Calu3 (cell line): ENCODE data around the gene LPAR3. TPM values are rescaled to one million over a fixed set of nuclear protein-coding genes. Genes with fewer than 3 reads are reported as not detected.
"Not testable (repeated sequence)": the region's sequence is repeated elsewhere in the genome, so short reads cannot be mapped to it uniquely, and the experiment has no call there.

Source experiments
- BruUV-seq: library from RNA; stranded (reverse); fragments of 400-500 nt; replicated peaks from 2 replicates; lab custom pipeline; 2021; lab: Mats Ljungman, UMichigan
- CTCF ChIA-PET: fragments of 300-600 bp; sonication (Branson Sonifier 250); formaldehyde crosslinking; loops from one replicate; lab custom pipeline; 2022; ENCODE audit warnings: antibody characterized with exemption; lab: Charles Lee
- DNase-seq: peaks from one replicate; pipeline ENCODE4 v3.0.0; 2022
- H3K27ac Mint-ChIP-seq: one replicate; pipeline ENCODE4 v1.8.0; 2022; ENCODE audit warnings: mixed read lengths; ENCODE audit not compliant: unreplicated experiment
- H3K27me3 Mint-ChIP-seq: one replicate; pipeline ENCODE4 v1.8.0; 2022; ENCODE audit warnings: mixed read lengths; ENCODE audit not compliant: unreplicated experiment
- H3K36me3 Mint-ChIP-seq: one replicate; pipeline ENCODE4 v1.8.0; 2022; ENCODE audit warnings: mild to moderate bottlenecking, moderate library complexity, mixed read lengths; ENCODE audit not compliant: insufficient read depth, unreplicated experiment
- H3K4me1 Mint-ChIP-seq: one replicate; pipeline ENCODE4 v1.8.0; 2022; ENCODE audit warnings: mild to moderate bottlenecking, low read depth, mixed read lengths; ENCODE audit not compliant: unreplicated experiment
- H3K4me3 Mint-ChIP-seq: one replicate; pipeline ENCODE4 v1.8.0; 2022; ENCODE audit warnings: mild to moderate bottlenecking, low read depth, moderate library complexity, mixed read lengths; ENCODE audit not compliant: unreplicated experiment
- H3K9me3 Mint-ChIP-seq: one replicate; pipeline ENCODE4 v1.8.0; 2022; ENCODE audit warnings: low read depth, mixed read lengths; ENCODE audit not compliant: unreplicated experiment
- intact Hi-C: fragments of 100-400 bp; cut with micrococcal nuclease; formaldehyde crosslinking; loops from one replicate; pipeline ENCODE4 v1.10.0; 2022; ENCODE audit not compliant: unreplicated experiment
- total RNA-seq: library from RNA; stranded (reverse); gene quantifications from 2 replicates; pipeline ENCODE4 v1.2.3, GENCODE V29; 2022
- TF ChIP-seq, protein P1 (sequence below): fragments of 200-600 bp; IDR thresholded peaks from one replicate; pipeline ENCODE4 v1.8.0; 2022; ENCODE audit warnings: antibody characterized with exemption; ENCODE audit not compliant: unreplicated experiment

LPAR3 gene
- total RNA-seq, 1 experiment from 2014 or later = 14.0 TPM

DNA sequence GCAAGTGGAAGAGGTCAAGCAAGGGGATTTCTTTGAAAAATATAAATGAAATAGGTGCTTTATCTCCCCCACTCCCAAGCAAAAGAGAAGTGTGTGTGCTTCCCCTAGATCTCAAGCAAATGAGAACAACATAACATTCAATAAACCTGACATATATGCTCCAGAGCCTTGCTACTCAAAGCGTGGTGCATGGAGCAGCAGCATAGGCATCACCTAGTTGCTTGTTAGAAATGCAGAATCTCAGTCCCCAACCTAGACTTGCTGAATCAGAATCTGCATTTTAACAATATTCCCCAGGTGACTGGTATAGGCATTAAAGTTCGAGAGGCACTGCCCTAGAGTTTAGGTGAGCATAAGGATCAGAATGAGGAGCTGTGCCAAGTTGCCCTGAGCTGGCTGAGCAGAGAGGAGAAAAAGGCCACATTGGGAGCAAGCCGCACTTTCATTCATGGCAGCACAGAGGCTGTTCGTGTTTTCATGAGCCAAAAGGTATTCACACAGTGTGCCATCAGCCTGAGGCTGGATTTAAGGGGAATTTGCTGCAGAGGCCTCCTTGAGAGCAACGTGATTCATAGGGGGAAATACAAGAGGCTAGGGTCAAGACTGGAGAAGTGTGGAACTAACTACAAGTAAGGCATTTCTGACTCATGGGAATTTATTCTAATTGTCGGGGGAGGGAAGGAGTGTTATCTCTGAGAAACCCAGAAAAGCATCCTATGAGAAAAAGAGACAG, 14.3 kb upstream of the LPAR3 start:
- BruUV-seq = no TSS peak
- DNase-seq = no peak
- H3K27ac Mint-ChIP-seq = no peak overlapping the region

DNA sequence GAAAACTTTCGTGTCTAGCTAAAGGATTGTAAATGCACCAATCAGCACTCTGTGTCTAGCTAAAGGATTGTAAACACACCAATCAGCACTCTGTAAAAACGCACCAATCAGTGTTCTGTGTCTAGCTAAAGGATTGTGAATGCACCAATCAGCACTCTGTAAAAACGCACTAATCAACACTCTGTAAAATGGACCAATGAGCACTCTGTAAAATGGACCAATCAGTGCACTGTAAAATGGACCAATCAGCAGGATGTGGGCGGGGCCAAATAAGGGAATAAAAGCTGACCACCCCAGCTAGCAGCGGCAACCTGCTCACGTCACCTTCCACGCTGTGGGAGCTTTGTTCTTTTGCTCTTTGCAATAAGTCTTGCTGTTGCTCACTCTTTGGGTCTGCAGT, 9.7 kb upstream of the LPAR3 start:
- H3K4me3 Mint-ChIP-seq, DNase-seq, H3K36me3 Mint-ChIP-seq, H3K4me1 Mint-ChIP-seq, H3K9me3 Mint-ChIP-seq, CTCF ChIA-PET, intact Hi-C loops, H3K27me3 Mint-ChIP-seq, BruUV-seq, H3K27ac Mint-ChIP-seq: not testable (repeated sequence)

More for the DNA sequence above, 14.3 kb upstream of the LPAR3 start:
- H3K27me3 Mint-ChIP-seq = no peaks in the 10 kb centered on the region
- peaks cover 9% of the 10 kb centered on the region for H3K4me1 Mint-ChIP-seq
- H3K4me3 Mint-ChIP-seq = no peak overlapping the region
- TF ChIP-seq, protein P1, sequence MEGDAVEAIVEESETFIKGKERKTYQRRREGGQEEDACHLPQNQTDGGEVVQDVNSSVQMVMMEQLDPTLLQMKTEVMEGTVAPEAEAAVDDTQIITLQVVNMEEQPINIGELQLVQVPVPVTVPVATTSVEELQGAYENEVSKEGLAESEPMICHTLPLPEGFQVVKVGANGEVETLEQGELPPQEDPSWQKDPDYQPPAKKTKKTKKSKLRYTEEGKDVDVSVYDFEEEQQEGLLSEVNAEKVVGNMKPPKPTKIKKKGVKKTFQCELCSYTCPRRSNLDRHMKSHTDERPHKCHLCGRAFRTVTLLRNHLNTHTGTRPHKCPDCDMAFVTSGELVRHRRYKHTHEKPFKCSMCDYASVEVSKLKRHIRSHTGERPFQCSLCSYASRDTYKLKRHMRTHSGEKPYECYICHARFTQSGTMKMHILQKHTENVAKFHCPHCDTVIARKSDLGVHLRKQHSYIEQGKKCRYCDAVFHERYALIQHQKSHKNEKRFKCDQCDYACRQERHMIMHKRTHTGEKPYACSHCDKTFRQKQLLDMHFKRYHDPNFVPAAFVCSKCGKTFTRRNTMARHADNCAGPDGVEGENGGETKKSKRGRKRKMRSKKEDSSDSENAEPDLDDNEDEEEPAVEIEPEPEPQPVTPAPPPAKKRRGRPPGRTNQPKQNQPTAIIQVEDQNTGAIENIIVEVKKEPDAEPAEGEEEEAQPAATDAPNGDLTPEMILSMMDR = no peak
- H3K36me3 Mint-ChIP-seq = no peaks in the 10 kb centered on the region
- intact Hi-C loops = no loop called here
- CTCF ChIA-PET = no interaction called here
- H3K9me3 Mint-ChIP-seq = peaks cover under 1% of the 10 kb centered on the region

DNA sequence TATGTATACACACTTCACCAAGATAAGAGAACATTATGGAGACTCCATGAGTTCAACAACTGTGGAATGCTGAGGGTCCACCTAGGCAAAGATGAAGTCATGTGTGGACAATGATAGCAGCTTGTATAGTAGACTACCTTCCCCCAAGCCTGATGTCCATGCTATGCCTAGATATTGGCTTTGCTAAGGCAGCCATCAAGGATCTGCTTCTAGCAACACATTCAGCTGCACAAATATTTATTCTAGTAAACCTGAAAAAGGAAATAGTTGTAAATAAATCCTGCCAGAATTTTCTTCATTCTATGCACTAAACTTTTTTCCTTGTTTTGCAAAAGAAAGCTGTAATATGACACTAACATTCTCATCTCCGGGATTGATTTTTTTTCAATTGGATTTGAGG, 7.0 kb upstream of the LPAR3 start:
- Mint-ChIP-seq H3K4me1 (no peaks in the 10 kb centered on the region), H3K27ac (no peak overlapping the region), H3K4me3 (no peak overlapping the region), H3K36me3 (no peaks in the 10 kb centered on the region), H3K27me3 (no peaks in the 10 kb centered on the region), H3K9me3 (peaks cover 3% of the 10 kb centered on the region)
- BruUV-seq = no TSS peak
- DNase-seq = no peak
- CTCF ChIA-PET = no interaction called here
- TF ChIP-seq, protein P1 = no peak
- intact Hi-C loops = no loop called here

DNA sequence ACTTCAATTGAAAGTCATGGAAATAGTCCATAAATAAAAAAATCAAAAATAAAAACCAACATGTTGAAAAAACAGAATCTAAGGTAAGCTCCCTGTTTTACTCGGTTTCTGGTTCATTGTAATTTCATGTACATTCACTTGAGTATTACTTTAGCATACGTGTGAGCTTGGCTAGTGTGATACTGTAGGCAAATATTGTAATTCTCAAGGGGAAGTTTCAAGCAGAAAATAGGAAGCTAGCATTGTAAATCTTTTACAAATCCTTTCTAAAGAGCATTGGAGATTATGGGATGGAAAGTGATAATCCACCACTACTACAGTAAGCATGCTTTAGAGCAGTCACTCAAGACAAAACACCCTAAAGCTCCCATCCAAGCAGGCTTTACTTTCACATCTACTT, 3.3 kb upstream of the LPAR3 start:
- CTCF ChIA-PET = interaction anchor here (0.6 to 1.1 kb wide), 2 partner anchors 45 to 125 kb away, joined by 3 to 6 read pairs; no protein-coding TSS in a partner anchor
- Mint-ChIP-seq H3K4me3 (no peak overlapping the region), H3K27ac (no peak overlapping the region), H3K4me1 (peaks cover 14% of the 10 kb centered on the region), H3K9me3 (no peaks in the 10 kb centered on the region), H3K27me3 (no peaks in the 10 kb centered on the region), H3K36me3 (peaks cover 19% of the 10 kb centered on the region)
- BruUV-seq = no TSS peak
- TF ChIP-seq, protein P1 = no peak
- DNase-seq = no peak
- intact Hi-C loops = no loop called here

DNA sequence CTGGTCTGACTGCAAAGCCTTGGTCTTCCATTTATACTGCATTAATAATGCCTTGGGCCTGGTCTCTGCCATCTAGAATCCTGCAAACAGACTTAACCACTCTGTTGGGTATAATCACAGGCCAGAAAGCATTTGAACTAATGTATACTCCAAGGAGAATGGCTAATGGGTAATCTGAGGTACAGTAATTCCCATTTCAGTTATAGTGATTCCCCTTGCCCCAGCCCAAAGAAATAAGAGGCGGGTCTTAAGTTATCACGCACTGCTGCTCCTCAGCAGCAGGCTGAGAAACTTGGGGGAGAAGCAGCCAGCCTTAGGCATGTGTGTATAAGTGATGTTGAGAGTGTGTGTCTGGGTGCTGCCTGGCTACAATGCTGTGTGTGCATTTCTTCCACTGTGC, 2.4 kb downstream of the LPAR3 start:
- H3K27ac Mint-ChIP-seq = no peak overlapping the region
- H3K36me3 Mint-ChIP-seq = peaks cover 24% of the 10 kb centered on the region
- CTCF ChIA-PET = no interaction called here
- no TSS peak for BruUV-seq
- no peaks in the 10 kb centered on the region for H3K9me3 Mint-ChIP-seq
- H3K4me1 Mint-ChIP-seq = peaks cover 42% of the 10 kb centered on the region
- no peaks in the 10 kb centered on the region for H3K27me3 Mint-ChIP-seq
- intact Hi-C loops = loop anchor here (5.0 kb wide), 1 partner anchor 108 kb away; no protein-coding TSS in a partner anchor
- TF ChIP-seq, protein P1 = no peak
- DNase-seq = no peak
- H3K4me3 Mint-ChIP-seq = no peak overlapping the region
